ENCODE results near the gene DNAJC5. TPM values are rescaled to one million over a fixed set of nuclear protein-coding genes. Genes with fewer than 3 reads are reported as not detected.
"Not testable (repeated sequence)": the region's sequence is repeated elsewhere in the genome, so short reads cannot be mapped to it uniquely, and the experiment has no call there.

Gene DNAJC5
- total RNA-seq, 1 experiment from 2014 or later = 44.9 TPM

- CTCF ChIA-PET = no interaction called here
- intact Hi-C loops (cut with micrococcal nuclease; ENCODE audit: unreplicated experiment) = no loop called here
- Histone ChIP-seq H3K27me3 (replicated peaks; ENCODE audit: insufficient read depth, low read depth, low read length, poor library complexity) (no peaks in the 10 kb centered on the region), H3K27ac (ENCODE audit: low read depth, low read length, poor library complexity, severe bottlenecking) (no peak overlapping the region), H3K9me3 (ENCODE audit: low read depth, low read length, poor library complexity, severe bottlenecking) (no peaks in the 10 kb centered on the region), H3K4me1 (ENCODE audit: insufficient read depth, low read length, poor library complexity, severe bottlenecking) (no peaks in the 10 kb centered on the region), H3K4me3 (ENCODE audit: low read depth, low read length, poor library complexity, severe bottlenecking) (no peak overlapping the region), H3K36me3 (ENCODE audit: insufficient read depth, low read length, poor library complexity, severe bottlenecking) (peaks cover 34% of the 10 kb centered on the region)
- POLR2A ChIA-PET (ENCODE audit: low non-redundant PET) = no interaction called here
- TF ChIP-seq CTCF (conservative IDR thresholded peaks at IDR 0.05; ENCODE audit: low read depth, low read length) = no peak
- TF ChIP-seq EZH2 (IDR thresholded peaks at IDR 0.05; ENCODE audit: borderline replicate concordance, low read depth, low read length, poor library complexity, severe bottlenecking) = no peak
- DNase-seq (ENCODE audit: low spot score) = no peak
- BruUV-seq (replicated peaks) = no TSS peak
Measured at GRCh38 chr20:63877755-63878470, 17.0 kb upstream of the DNAJC5 start.

- DNase-seq (ENCODE audit: low spot score) = no peak
- H3K4me1 ChIP-seq (ENCODE audit: insufficient read depth, low read length, poor library complexity, severe bottlenecking) = no peaks in the 10 kb centered on the region
- intact Hi-C loops (cut with micrococcal nuclease; ENCODE audit: unreplicated experiment) = no loop called here
- ChIA-PET CTCF (no interaction called here), POLR2A (ENCODE audit: low non-redundant PET) (no interaction called here)
- no peaks in the 10 kb centered on the region for H3K9me3 ChIP-seq (ENCODE audit: low read depth, low read length, poor library complexity, severe bottlenecking)
- H3K4me3 ChIP-seq (ENCODE audit: low read depth, low read length, poor library complexity, severe bottlenecking) = no peak overlapping the region
- TF ChIP-seq EZH2 (IDR thresholded peaks at IDR 0.05; ENCODE audit: borderline replicate concordance, low read depth, low read length, poor library complexity, severe bottlenecking) = no peak
- TF ChIP-seq CTCF (conservative IDR thresholded peaks at IDR 0.05; ENCODE audit: low read depth, low read length) = no peak
- H3K27me3 ChIP-seq (replicated peaks; ENCODE audit: insufficient read depth, low read depth, low read length, poor library complexity) = no peaks in the 10 kb centered on the region
- H3K36me3 ChIP-seq (ENCODE audit: insufficient read depth, low read length, poor library complexity, severe bottlenecking) = peaks cover 30% of the 10 kb centered on the region
- no TSS peak for BruUV-seq (replicated peaks)
- no peak overlapping the region for H3K27ac ChIP-seq (ENCODE audit: low read depth, low read length, poor library complexity, severe bottlenecking)
Measured at GRCh38 chr20:63878899-63879663, 15.8 kb upstream of the DNAJC5 start.

DNA sequence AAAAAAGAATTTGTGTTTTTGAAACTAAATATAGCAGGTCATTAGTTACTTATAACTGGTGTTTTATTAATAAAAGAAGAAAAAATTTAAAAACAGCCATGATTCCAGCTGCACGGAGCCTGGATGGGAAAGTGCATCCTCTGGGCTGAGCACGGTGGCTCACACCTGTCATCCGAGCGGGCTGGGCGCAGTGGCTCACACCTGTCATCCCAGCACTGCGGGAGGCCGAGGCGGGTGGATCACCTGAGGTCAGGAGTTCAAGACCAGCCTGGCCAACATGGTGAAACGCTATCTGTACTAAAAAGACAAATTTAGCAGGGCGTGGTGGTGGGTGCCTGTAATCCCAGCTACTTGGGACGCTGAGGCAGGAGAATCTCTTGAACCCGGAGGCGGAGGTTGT is 14.0 kb upstream of the DNAJC5 start:
- H3K27me3 ChIP-seq (replicated peaks; ENCODE audit: insufficient read depth, low read depth, low read length, poor library complexity); POLR2A ChIA-PET (ENCODE audit: low non-redundant PET); H3K4me3 ChIP-seq (ENCODE audit: low read depth, low read length, poor library complexity, severe bottlenecking); intact Hi-C loops (cut with micrococcal nuclease; ENCODE audit: unreplicated experiment); H3K4me1 ChIP-seq (ENCODE audit: insufficient read depth, low read length, poor library complexity, severe bottlenecking); H3K27ac ChIP-seq (ENCODE audit: low read depth, low read length, poor library complexity, severe bottlenecking); DNase-seq (ENCODE audit: low spot score); H3K9me3 ChIP-seq (ENCODE audit: low read depth, low read length, poor library complexity, severe bottlenecking); BruUV-seq (replicated peaks): not testable (repeated sequence)
- H3K36me3 ChIP-seq (ENCODE audit: insufficient read depth, low read length, poor library complexity, severe bottlenecking) = peaks cover 15% of the 10 kb centered on the region
- CTCF ChIA-PET = interaction anchor here (0.6 kb wide), 1 partner anchor 239 kb away, joined by 4 read pairs; no protein-coding TSS in a partner anchor

All from A673 (cell line).